ENCODE results near the gene DOK6. TPM values are rescaled to one million over a fixed set of nuclear protein-coding genes. Genes with fewer than 3 reads are reported as not detected.

Gene DOK6
- total RNA-seq, 1 donor from 2014 or later: 0.43 TPM

- H3K27ac ChIP-seq: no peak overlapping the region
- Mint-ChIP-seq H3K36me3 (peaks cover 5% of the 10 kb centered on the region), H3K4me1 (no peaks in the 10 kb centered on the region)
Observed at GRCh38 chr18:69574401-69574800, 173.7 kb downstream of the DOK6 start.

GRCh38 chr18:69580107-69580506, 179.4 kb downstream of the DOK6 start:
- TF ChIP-seq EZH2 (IDR thresholded peaks at IDR 0.05) (no peak), CTCF (IDR thresholded peaks at IDR 0.05) (no peak)
- H4K20me1 ChIP-seq (ENCODE audit: low read depth): no peaks in the 10 kb centered on the region
- H3K9me3 Mint-ChIP-seq: no peaks in the 10 kb centered on the region
- no peaks in the 10 kb centered on the region for H3K36me3 ChIP-seq
- no peaks in the 10 kb centered on the region for H3K27me3 ChIP-seq
- no peak overlapping the region for H3K27ac ChIP-seq
- H3K4me3 Mint-ChIP-seq: no peak overlapping the region
- H3K9ac ChIP-seq: no peak overlapping the region
- H3K27me3 Mint-ChIP-seq (ENCODE audit: insufficient read depth, low read depth): peaks cover 2% of the 10 kb centered on the region
- H3K27ac Mint-ChIP-seq: no peak overlapping the region
- no peaks in the 10 kb centered on the region for H3F3A ChIP-seq (ENCODE audit: low read depth)
- H3K36me3 Mint-ChIP-seq: no peaks in the 10 kb centered on the region
- H3K4me1 Mint-ChIP-seq: no peaks in the 10 kb centered on the region
- DNase-seq (ENCODE audit: low spot score): no peak
- H3K4me2 ChIP-seq: no peak overlapping the region
- H3K79me2 ChIP-seq (ENCODE audit: low read depth): no peaks in the 10 kb centered on the region
- H2AFZ ChIP-seq (replicated peaks): peak overlapping the region; percentile 58
- no peak overlapping the region for H3K4me3 ChIP-seq
- H3K4me1 ChIP-seq: no peaks in the 10 kb centered on the region
- no peaks in the 10 kb centered on the region for H3K9me3 ChIP-seq (ENCODE audit: low read depth)

More at GRCh38 chr18:69574401-69574800, 173.7 kb downstream of the DOK6 start:
- TF ChIP-seq EZH2 (IDR thresholded peaks at IDR 0.05): no peak
- no peak for TF ChIP-seq CTCF (IDR thresholded peaks at IDR 0.05)
- TF ChIP-seq EZH2phosphoT487 (IDR thresholded peaks at IDR 0.05): no peak
- Histone ChIP-seq H3K4me1 (no peaks in the 10 kb centered on the region), H3K4me2 (no peak overlapping the region), H3K9me3 (ENCODE audit: low read depth) (no peaks in the 10 kb centered on the region), H3K4me3 (no peak overlapping the region), H3K36me3 (no peaks in the 10 kb centered on the region), H3K27me3 (no peaks in the 10 kb centered on the region), H2AFZ (replicated peaks) (no peak overlapping the region), H3F3A (ENCODE audit: low read depth) (no peaks in the 10 kb centered on the region), H3K9ac (no peak overlapping the region), H3K79me2 (ENCODE audit: low read depth) (no peaks in the 10 kb centered on the region), H4K20me1 (ENCODE audit: low read depth) (no peaks in the 10 kb centered on the region)
- H3K4me3 Mint-ChIP-seq: no peak overlapping the region
- H3K9me3 Mint-ChIP-seq: peaks cover 4% of the 10 kb centered on the region
- no peak for DNase-seq (ENCODE audit: low spot score)
- no peaks in the 10 kb centered on the region for H3K27me3 Mint-ChIP-seq (ENCODE audit: insufficient read depth, low read depth)
- no peak overlapping the region for H3K27ac Mint-ChIP-seq

- DNase-seq (ENCODE audit: low spot score): no peak
- H3K36me3 ChIP-seq: no peaks in the 10 kb centered on the region
- no peaks in the 10 kb centered on the region for H3K9me3 ChIP-seq (ENCODE audit: low read depth)
- H3K4me1 Mint-ChIP-seq: no peaks in the 10 kb centered on the region
- no peaks in the 10 kb centered on the region for H3K36me3 Mint-ChIP-seq
- H4K20me1 ChIP-seq (ENCODE audit: low read depth): no peaks in the 10 kb centered on the region
- TF ChIP-seq EZH2phosphoT487 (IDR thresholded peaks at IDR 0.05): no peak
- TF ChIP-seq CTCF (IDR thresholded peaks at IDR 0.05): no peak
- no peak for TF ChIP-seq EZH2 (IDR thresholded peaks at IDR 0.05)
- no peaks in the 10 kb centered on the region for H3K79me2 ChIP-seq (ENCODE audit: low read depth)
- H2AFZ ChIP-seq (replicated peaks): no peak overlapping the region
- peaks cover 2% of the 10 kb centered on the region for H3K27me3 Mint-ChIP-seq (ENCODE audit: insufficient read depth, low read depth)
- no peak overlapping the region for H3K4me2 ChIP-seq
- H3F3A ChIP-seq (ENCODE audit: low read depth): no peaks in the 10 kb centered on the region
- H3K27me3 ChIP-seq: no peaks in the 10 kb centered on the region
- no peak overlapping the region for H3K27ac ChIP-seq
- H3K9ac ChIP-seq: no peak overlapping the region
- no peaks in the 10 kb centered on the region for H3K9me3 Mint-ChIP-seq
- no peak overlapping the region for H3K27ac Mint-ChIP-seq
- H3K4me3 Mint-ChIP-seq: no peak overlapping the region
- H3K4me3 ChIP-seq: no peak overlapping the region
- no peaks in the 10 kb centered on the region for H3K4me1 ChIP-seq
Observed at GRCh38 chr18:69584429-69584828, 183.7 kb downstream of the DOK6 start.
